Measurements from ENCODE around the gene FOSL2.

DNA sequence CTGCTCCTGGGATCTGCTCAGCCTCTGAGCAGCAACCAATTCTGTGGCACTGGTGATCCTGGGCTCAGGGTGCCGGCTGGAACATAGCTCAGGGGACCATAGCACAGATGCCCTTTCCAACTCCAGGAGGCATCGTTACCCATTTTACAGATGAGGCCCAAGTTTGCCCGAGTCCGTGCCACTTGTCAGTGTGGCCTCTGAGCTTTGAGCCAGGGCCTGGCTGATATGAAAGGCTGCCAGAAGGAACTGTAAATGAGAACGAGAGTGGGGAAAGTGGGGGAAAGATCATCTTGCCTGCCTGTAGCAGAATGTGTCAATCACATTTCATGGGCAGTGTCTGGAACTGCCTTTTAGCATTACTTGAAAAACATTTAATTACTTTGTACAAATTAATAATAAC lies 23.3 kb upstream of the FOSL2 start:
- TF ChIP-seq, protein P1, sequence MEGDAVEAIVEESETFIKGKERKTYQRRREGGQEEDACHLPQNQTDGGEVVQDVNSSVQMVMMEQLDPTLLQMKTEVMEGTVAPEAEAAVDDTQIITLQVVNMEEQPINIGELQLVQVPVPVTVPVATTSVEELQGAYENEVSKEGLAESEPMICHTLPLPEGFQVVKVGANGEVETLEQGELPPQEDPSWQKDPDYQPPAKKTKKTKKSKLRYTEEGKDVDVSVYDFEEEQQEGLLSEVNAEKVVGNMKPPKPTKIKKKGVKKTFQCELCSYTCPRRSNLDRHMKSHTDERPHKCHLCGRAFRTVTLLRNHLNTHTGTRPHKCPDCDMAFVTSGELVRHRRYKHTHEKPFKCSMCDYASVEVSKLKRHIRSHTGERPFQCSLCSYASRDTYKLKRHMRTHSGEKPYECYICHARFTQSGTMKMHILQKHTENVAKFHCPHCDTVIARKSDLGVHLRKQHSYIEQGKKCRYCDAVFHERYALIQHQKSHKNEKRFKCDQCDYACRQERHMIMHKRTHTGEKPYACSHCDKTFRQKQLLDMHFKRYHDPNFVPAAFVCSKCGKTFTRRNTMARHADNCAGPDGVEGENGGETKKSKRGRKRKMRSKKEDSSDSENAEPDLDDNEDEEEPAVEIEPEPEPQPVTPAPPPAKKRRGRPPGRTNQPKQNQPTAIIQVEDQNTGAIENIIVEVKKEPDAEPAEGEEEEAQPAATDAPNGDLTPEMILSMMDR (IDR thresholded peaks at IDR 0.05): no peak
- no peak for TF ChIP-seq ZFX (IDR thresholded peaks at IDR 0.05; ENCODE audit: borderline replicate concordance)

All from 22Rv1 (cell line).